Measurements from ENCODE around the gene ZNF511. TPM values are rescaled to one million over a fixed set of nuclear protein-coding genes. Genes with fewer than 3 reads are reported as not detected.

The ZNF511 gene
- total and polyA plus RNA-seq, 9 of the 15 experiments (the other 6 are each of a cell fraction or from before 2014, with no cell fraction given): 0.61 to 69.3 (median 40.1) TPM

DNA sequence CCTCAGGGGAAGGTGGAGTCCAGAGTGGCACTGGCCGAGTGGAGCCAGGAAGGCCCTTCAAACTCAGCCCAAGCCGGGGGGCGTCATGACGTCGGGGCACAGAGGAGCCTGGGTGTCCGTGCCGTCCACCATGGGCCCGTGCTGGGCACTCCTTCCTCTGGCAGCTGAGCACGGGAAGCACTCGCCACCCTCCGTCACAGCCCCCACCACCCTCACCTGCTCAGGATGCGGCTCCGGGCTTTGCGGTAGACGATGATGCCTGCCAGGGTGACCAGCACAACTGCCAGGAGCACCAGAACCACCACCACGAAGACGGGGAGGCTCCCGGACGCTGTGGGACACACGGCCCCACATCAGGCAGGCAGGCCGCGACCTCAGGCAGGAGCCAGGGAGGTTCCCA is 40.2 kb upstream of the ZNF511 start:
- peak overlapping the region in 1 of 2 experiments; percentile 45; a peak in 1 of 4 replicates for H3K9ac ChIP-seq (ENCODE audit: insufficient read depth in 1 of 2, low read depth in 2 of 2, low read length in 2 of 2)
- POLR2A ChIA-PET: no interaction called here
- no peaks in the 10 kb centered on the region for H3K9me3 ChIP-seq (replicated peaks; ENCODE audit: control insufficient read depth, insufficient read depth, low read depth, low read length)
- ATAC-seq: no peak
- no peak overlapping the region for H2AFZ ChIP-seq (ENCODE audit: low read depth, low read length)
- BruUV-seq (replicated peaks): no TSS peak
- in situ Hi-C loops (cut with MboI): no loop called here
- WGBS (ENCODE audit: insufficient coverage, low coverage, missing lambda C conversion rate): 95% methylated on average over 14 of the region's 22 CpGs
- no peaks in the 10 kb centered on the region for H4K20me1 ChIP-seq (replicated peaks; ENCODE audit: control insufficient read depth, insufficient read depth, low read length)
- no peaks in the 10 kb centered on the region for H3K27me3 ChIP-seq (ENCODE audit: control insufficient read depth in 2 of 2, insufficient read depth in 2 of 2, low read length in 2 of 2)
- H3K9me1 ChIP-seq (ENCODE audit: control insufficient read depth, insufficient read depth, low read length): no peaks in the 10 kb centered on the region
- intact Hi-C loops (cut with micrococcal nuclease): no loop called here
- DNase-seq (ENCODE audit: extremely low read depth in 1 of 4, low spot score in 3 of 4): no peak
- no peak overlapping the region for H3K27ac ChIP-seq (ENCODE audit: extremely low read depth, low read depth, low read length)
- no peak overlapping the region for H3K4me3 ChIP-seq
- no peak for FAIRE-seq
- H3K4me2 ChIP-seq (ENCODE audit: insufficient read depth, low read length): no peak overlapping the region
- no peaks in the 10 kb centered on the region for H3K36me3 ChIP-seq (ENCODE audit: control insufficient read depth, insufficient read depth, low read length)
- peaks cover 0 to 80% of the 10 kb centered on the region in 2 experiments; a peak in 3 of 5 replicates for H3K4me1 ChIP-seq (replicated peaks in 1 of 2; ENCODE audit: control insufficient read depth in 2 of 2, insufficient read depth in 2 of 2, low read length in 2 of 2)
- CTCF ChIA-PET (ENCODE audit: low intra/inter-chr PET ratio): no interaction called here
- H3K79me2 ChIP-seq (ENCODE audit: control insufficient read depth, insufficient read depth, low read length): no peaks in the 10 kb centered on the region
- TF ChIP-seq HNRNPH1 (optimal IDR thresholded peaks at IDR 0.05; ENCODE audit: low read depth, low read length): no peak
- TF ChIP-seq ZBTB43 (CRISPR knock-in tag; IDR thresholded peaks at IDR 0.05): no peak
- no peak for TF ChIP-seq NR2C1 (IDR thresholded peaks at IDR 0.05)
- no peak for TF ChIP-seq NR2C1 (tag; IDR thresholded peaks at IDR 0.05)
- TF ChIP-seq RCOR1 (IDR thresholded peaks at IDR 0.05; ENCODE audit: borderline replicate concordance in 1 of 2, low read depth in 2 of 2, low read length in 2 of 2): no peak
- no peak for TF ChIP-seq KAT7 (CRISPR knock-in tag; IDR thresholded peaks at IDR 0.05; ENCODE audit: borderline replicate concordance)
- TF ChIP-seq RBM17 (IDR thresholded peaks at IDR 0.05; ENCODE audit: borderline replicate concordance, low read depth, low read length): no peak
- TF ChIP-seq NEUROD1 (IDR thresholded peaks at IDR 0.05; ENCODE audit: borderline replicate concordance, low read depth, low read length, partially characterized antibody): no peak

Data from K562 (cell line).